Epithelial cell of proximal tubule (primary cell): ENCODE measurements around the gene PARN. TPM values are rescaled to one million over a fixed set of nuclear protein-coding genes. Genes with fewer than 3 reads are reported as not detected.

Source experiments
- DNase-seq: peaks from one replicate; pipeline ENCODE4 v3.0.0-alpha.2; 2011; ENCODE audit warnings: low read depth
- H3K4me3 ChIP-seq: 2 replicates; pipeline ENCODE4 v1.5.1; 2011; ENCODE audit warnings: low read depth, mild to moderate bottlenecking, low read length
- total RNA-seq: library from RNA; depleted of rRNA; stranded (reverse); fragments of >200 nt; gene quantifications from 2 replicates; pipeline ENCODE4 v1.2.3, GENCODE V29; 2015
- TF ChIP-seq, protein P1 (sequence below): conservative IDR thresholded peaks from 2 replicates; pipeline ENCODE4 v1.5.1; 2012; ENCODE audit warnings: low read depth, mild to moderate bottlenecking, low read length

PARN gene
- total RNA-seq, 1 donor from 2014 or later, result 28.5 TPM

DNA sequence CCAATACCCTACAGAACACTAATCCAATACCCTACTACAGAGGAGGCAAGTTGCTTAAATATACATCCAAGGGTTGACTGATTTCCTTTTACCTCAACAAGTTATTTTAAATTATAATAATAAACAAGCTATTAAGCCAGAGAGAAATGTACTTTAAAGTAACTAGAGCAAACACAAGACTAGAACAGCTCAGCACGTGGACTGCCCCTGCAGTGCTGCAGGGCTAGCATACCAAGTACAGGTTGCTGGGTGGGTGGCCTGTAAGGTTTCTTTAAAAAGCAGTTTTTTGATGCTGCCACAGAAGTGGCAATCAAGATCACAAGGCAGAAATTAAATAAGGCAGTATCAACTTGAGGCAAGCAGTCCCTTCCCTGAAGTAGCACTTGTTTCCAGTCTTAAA, 63.5 kb downstream of the PARN start:
- H3K4me3 ChIP-seq, result no peak overlapping the region
- TF ChIP-seq, protein P1, sequence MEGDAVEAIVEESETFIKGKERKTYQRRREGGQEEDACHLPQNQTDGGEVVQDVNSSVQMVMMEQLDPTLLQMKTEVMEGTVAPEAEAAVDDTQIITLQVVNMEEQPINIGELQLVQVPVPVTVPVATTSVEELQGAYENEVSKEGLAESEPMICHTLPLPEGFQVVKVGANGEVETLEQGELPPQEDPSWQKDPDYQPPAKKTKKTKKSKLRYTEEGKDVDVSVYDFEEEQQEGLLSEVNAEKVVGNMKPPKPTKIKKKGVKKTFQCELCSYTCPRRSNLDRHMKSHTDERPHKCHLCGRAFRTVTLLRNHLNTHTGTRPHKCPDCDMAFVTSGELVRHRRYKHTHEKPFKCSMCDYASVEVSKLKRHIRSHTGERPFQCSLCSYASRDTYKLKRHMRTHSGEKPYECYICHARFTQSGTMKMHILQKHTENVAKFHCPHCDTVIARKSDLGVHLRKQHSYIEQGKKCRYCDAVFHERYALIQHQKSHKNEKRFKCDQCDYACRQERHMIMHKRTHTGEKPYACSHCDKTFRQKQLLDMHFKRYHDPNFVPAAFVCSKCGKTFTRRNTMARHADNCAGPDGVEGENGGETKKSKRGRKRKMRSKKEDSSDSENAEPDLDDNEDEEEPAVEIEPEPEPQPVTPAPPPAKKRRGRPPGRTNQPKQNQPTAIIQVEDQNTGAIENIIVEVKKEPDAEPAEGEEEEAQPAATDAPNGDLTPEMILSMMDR, result no peak
- DNase-seq, result no peak

DNA sequence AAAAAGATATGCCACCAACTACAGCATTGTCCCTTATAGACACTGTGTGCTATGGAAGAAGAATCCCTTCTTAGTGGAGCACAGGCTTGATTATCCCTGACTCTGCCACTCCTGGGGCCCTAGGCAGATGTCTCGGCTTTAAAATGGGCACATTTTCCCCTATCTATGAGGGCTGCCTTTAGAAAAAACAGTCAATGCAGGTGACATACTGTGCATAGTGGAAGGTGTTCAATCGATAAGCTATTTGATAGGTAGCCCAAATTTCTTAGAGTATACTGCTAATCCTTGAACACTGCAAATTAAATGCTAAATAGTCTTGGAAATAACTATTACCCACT, 64.4 kb downstream of the PARN start:
- no peak for DNase-seq
- no peak overlapping the region for H3K4me3 ChIP-seq
- TF ChIP-seq, protein P1, result no peak

DNA sequence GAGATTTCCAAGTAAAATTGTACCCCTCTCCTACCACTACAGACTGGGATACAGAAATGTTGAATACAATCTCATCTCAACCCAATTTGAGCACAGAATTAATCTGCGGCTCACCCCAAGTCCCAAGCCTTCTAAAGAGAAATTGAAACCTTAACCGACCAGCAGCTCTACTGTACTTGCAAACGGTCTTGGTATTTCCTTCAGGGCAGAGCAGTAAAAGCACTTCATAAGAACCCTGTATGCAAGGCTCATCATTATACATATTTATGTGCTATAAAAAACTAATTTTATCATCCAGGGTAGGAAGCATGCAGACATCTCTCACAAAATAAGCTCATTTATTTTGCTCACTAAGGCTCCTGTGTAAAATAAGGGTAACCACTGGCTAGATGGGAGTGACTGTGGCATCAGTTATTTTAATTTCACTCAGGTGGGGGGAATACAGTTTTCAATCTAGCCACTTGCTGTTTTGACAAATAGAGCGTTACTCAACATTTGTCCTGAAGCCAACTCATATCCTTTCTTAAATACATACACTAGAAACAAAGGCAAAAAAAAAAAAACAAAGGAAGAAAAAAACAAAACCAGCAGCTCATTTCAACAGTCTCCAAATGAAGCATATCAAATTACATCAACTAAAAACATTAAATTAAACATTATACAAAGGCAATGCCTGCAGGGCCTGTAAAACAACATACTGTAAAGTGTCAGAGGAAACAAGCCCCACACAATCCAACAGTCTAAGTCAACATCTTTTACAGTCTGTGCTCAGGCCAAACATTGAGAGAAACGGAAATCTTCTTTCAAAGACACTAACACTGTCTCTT, 65.0 kb downstream of the PARN start:
- no peak overlapping the region for H3K4me3 ChIP-seq
- TF ChIP-seq, protein P1, result no peak
- no peak for DNase-seq

DNA sequence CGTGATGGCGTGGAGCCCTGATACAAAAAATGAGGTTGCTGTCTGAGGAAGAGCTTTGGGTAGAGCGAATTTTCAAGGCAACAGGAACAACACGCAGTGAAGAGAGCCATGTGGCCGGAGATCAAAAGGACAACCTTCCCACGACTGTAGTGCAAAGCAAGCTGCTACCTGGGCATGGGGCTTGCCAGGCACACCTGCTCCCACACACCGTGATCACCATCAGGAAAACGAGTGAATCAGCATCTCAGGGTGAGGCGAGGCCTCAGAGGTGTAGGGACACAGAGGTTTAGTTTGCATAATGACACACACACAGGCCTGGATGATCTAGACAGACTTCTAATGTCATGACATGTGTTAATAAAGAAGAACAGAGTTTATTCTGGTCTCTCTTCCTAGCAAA, 65.7 kb downstream of the PARN start:
- H3K4me3 ChIP-seq, result no peak overlapping the region
- TF ChIP-seq, protein P1, result no peak
- DNase-seq, result no peak

DNA sequence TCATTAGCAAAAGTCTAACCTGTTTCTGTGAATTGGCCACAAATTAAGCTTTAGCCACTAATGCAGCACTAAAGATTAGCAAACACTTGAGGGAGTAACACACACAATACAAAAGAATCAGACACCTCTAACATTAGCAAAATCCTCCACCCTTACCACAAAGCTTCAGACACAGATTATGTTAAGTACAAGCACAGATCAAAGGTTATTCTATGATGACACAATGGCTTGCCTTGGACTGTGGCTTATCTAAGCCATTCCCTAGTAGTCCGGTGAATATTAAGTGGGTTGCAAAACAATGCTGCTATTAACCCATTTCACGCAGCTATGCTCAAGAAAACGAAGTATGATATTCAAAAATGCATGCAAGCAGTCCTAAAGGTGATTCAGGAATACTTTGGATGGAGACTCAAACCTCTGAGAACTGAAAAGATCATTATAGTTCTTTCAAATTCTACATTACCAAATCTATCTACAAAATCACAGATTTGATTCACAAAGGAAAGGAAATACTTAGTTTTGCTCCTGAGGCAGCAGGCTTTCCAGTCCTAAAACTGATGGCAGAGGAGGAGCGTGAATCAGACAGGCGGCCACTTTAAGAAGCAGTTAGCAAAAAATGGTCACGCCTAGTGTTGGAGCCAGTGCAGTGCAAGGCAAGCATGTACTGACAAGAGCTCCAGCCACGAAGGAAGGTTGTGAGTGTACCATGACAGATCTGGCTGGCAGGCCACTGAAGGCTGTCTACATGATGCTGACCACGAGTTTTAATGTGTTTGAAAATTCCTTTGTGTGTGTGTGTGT, 67.2 kb downstream of the PARN start:
- TF ChIP-seq, protein P1, result peak; percentile 41
- H3K4me3 ChIP-seq, result no peak overlapping the region
- DNase-seq, result no peak

DNA sequence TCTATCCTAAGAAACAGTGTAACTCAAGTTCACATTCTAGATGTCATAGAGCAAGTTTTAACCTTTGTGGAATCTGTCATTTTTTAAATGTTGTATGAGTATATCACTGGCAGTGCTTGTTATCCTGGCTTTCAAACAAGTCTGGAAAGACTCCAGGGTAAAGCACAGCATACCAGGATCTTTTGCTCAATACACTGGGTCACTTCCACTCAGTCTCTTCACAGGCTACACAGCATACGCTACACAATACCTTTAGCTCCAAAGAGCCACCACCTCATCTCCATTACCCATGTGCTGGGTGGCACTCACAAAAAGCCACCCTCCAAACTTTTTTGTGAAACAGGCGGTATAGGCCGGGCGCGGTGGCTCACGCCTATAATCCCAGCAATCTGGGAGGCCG, 69.5 kb downstream of the PARN start:
- TF ChIP-seq, protein P1, result no peak
- no peak for DNase-seq

More for the DNA sequence above, 69.5 kb downstream of the PARN start:
- H3K4me3 ChIP-seq, result no peak overlapping the region
